CD8-positive, alpha-beta memory T cell (primary cell): ENCODE data around the gene MRGPRF. TPM values are rescaled to one million over a fixed set of nuclear protein-coding genes. Genes with fewer than 3 reads are reported as not detected.
A peak's percentile ranks its signal among the peaks of the same experiment; 100 is the strongest.

Experiments used
- CTCF ChIA-PET: fragments of 350-600 bp; sonication (Branson Sonifier 250); formaldehyde crosslinking; loops from one replicate; lab custom pipeline; 2021; ENCODE audit warnings: antibody characterized with exemption; lab: Charles Lee
- POLR2A ChIA-PET: fragments of 350-600 bp; sonication (Branson Sonifier 250); formaldehyde crosslinking; loops from one replicate; lab custom pipeline; 2021; ENCODE audit warnings: antibody characterized with exemption; lab: Charles Lee
- DNase-seq, 5 donors: peaks; one replicate each; pipeline versions ENCODE4 v3.0.0 to v3.0.0-alpha.2; 2020 to 2022; ENCODE audit warnings: mixed read lengths in 1 of 5
- H3K27ac ChIP-seq: one replicate; pipeline ENCODE4 v1.7.0; 2013; ENCODE audit warnings: low read depth, mild to moderate bottlenecking, low read length, moderate library complexity
- H3K27me3 ChIP-seq: 2 replicates; pipeline ENCODE4 v1.7.0; 2013; ENCODE audit warnings: low read length, mild to moderate bottlenecking; ENCODE audit not compliant: insufficient read depth, poor library complexity, severe bottlenecking
- H3K36me3 ChIP-seq: 2 replicates; pipeline ENCODE4 v1.7.0; 2013; ENCODE audit warnings: mild to moderate bottlenecking, low read length, moderate library complexity; ENCODE audit not compliant: insufficient read depth
- H3K4me1 ChIP-seq: 2 replicates; pipeline ENCODE4 v1.7.0; 2013; ENCODE audit warnings: mild to moderate bottlenecking, low read length, moderate library complexity; ENCODE audit not compliant: insufficient read depth
- H3K4me3 ChIP-seq: 2 replicates; pipeline ENCODE4 v1.7.0; 2013; ENCODE audit warnings: mild to moderate bottlenecking, low read length
- H3K9me3 ChIP-seq: 2 replicates; pipeline ENCODE4 v1.7.0; 2013; ENCODE audit warnings: mild to moderate bottlenecking, low read length
- H3K27ac Mint-ChIP-seq, 8 donors: one replicate each; pipeline ENCODE4 v1.8.0; 2020 to 2021; ENCODE audit warnings: mixed read lengths in 8 of 8, mild to moderate bottlenecking in 6 of 8, inconsistent platforms in 3 of 8, moderate library complexity in 3 of 8
- H3K27me3 Mint-ChIP-seq, 2 donors: one replicate each; pipeline ENCODE4 v1.8.0; 2020 to 2021; ENCODE audit warnings: mixed read lengths in 2 of 2, mild to moderate bottlenecking in 1 of 2, moderate library complexity in 1 of 2
- H3K36me3 Mint-ChIP-seq, 3 donors: one replicate each; pipeline ENCODE4 v1.8.0; 2020 to 2021; ENCODE audit warnings: mixed read lengths in 3 of 3, inconsistent platforms in 1 of 3, mild to moderate bottlenecking in 1 of 3
- H3K4me1 Mint-ChIP-seq, 3 donors: one replicate each; pipeline ENCODE4 v1.8.0; 2020 to 2021; ENCODE audit warnings: mixed read lengths in 3 of 3, inconsistent platforms in 1 of 3, mild to moderate bottlenecking in 1 of 3
- H3K4me3 Mint-ChIP-seq, 7 donors: one replicate each; pipeline ENCODE4 v1.8.0; 2020 to 2021; ENCODE audit warnings: mixed read lengths in 7 of 7, mild to moderate bottlenecking in 6 of 7, moderate library complexity in 4 of 7, inconsistent platforms in 2 of 7
- H3K9me3 Mint-ChIP-seq, 5 donors: one replicate each; pipeline ENCODE4 v1.8.0; 2020 to 2022; ENCODE audit warnings: mixed read lengths in 5 of 5, mild to moderate bottlenecking in 3 of 5, moderate library complexity in 2 of 5, inconsistent platforms in 1 of 5
- polyA plus RNA-seq: library from polyadenylated mRNA; unstranded; fragments of 300-500 nt; fragmentation: Illumina TruSeq; gene quantifications from one replicate; pipeline ENCODE4 v1.2.3, GENCODE V29; 2021
- total RNA-seq, 2 experiments: library from RNA; stranded (reverse); gene quantifications; one replicate each; pipeline ENCODE4 v1.2.3, GENCODE V29; 2021

Gene MRGPRF
- total and polyA plus RNA-seq, 3 experiments from 2014 or later = not detected

- CTCF ChIA-PET = no interaction called here
- no peaks in the 10 kb centered on the region for H3K4me1 ChIP-seq
- H3K9me3 ChIP-seq = no peaks in the 10 kb centered on the region
- no peak overlapping the region for H3K4me3 ChIP-seq
- H3K4me1 Mint-ChIP-seq = no peaks in the 10 kb centered on the region
- peak overlapping the region in 1 of 8 donors; percentile 7 for H3K27ac Mint-ChIP-seq
- H3K27ac ChIP-seq = no peak overlapping the region
- no peak for DNase-seq
- no peaks in the 10 kb centered on the region for H3K36me3 Mint-ChIP-seq
- POLR2A ChIA-PET = no interaction called here
- H3K4me3 Mint-ChIP-seq = no peak overlapping the region
- no peaks in the 10 kb centered on the region for H3K27me3 ChIP-seq
- peaks cover 4 to 6% of the 10 kb centered on the region in 2 donors for H3K27me3 Mint-ChIP-seq
- no peaks in the 10 kb centered on the region for H3K36me3 ChIP-seq
- no peaks in the 10 kb centered on the region for H3K9me3 Mint-ChIP-seq
Measured at GRCh38 chr11:69018924-69019323, 5.9 kb upstream of the MRGPRF start.

GRCh38 chr11:69017951-69018350 lies 4.9 kb upstream of the MRGPRF start:
- no peak for DNase-seq
- H3K9me3 Mint-ChIP-seq = no peaks in the 10 kb centered on the region
- H3K4me1 Mint-ChIP-seq = no peaks in the 10 kb centered on the region
- Histone ChIP-seq H3K4me1 (peaks cover 5% of the 10 kb centered on the region), H3K36me3 (no peaks in the 10 kb centered on the region), H3K27me3 (peaks cover 6% of the 10 kb centered on the region), H3K9me3 (no peaks in the 10 kb centered on the region), H3K4me3 (no peak overlapping the region), H3K27ac (no peak overlapping the region)
- H3K36me3 Mint-ChIP-seq = no peaks in the 10 kb centered on the region
- peaks cover 4 to 6% of the 10 kb centered on the region in 2 donors for H3K27me3 Mint-ChIP-seq
- no peak overlapping the region for H3K4me3 Mint-ChIP-seq
- ChIA-PET CTCF (interaction anchor here (0.6 kb wide), 1 partner anchor 64 kb away, joined by 3 read pairs; no protein-coding TSS in a partner anchor), POLR2A (no interaction called here)
- peak overlapping the region in 1 of 8 donors; percentile 70 for H3K27ac Mint-ChIP-seq

GRCh38 chr11:69014898-69015549 lies 2.0 kb upstream of the MRGPRF start:
- Histone ChIP-seq H3K27me3 (peaks cover 15% of the 10 kb centered on the region), H3K4me1 (peaks cover 5% of the 10 kb centered on the region), H3K36me3 (no peaks in the 10 kb centered on the region), H3K9me3 (no peaks in the 10 kb centered on the region), H3K4me3 (no peak overlapping the region), H3K27ac (no peak overlapping the region)
- Mint-ChIP-seq H3K4me1 (peaks cover 0 to 3% (median 0%) of the 10 kb centered on the region in 3 donors), H3K36me3 (no peaks in the 10 kb centered on the region), H3K9me3 (no peaks in the 10 kb centered on the region), H3K27me3 (peaks cover 8 to 22% of the 10 kb centered on the region in 2 donors), H3K4me3 (no peak overlapping the region), H3K27ac (no peak overlapping the region)
- ChIA-PET POLR2A (no interaction called here), CTCF (no interaction called here)
- no peak for DNase-seq

GRCh38 chr11:69014084-69014851 lies 1.2 kb upstream of the MRGPRF start:
- Mint-ChIP-seq H3K27ac (no peak overlapping the region), H3K9me3 (no peaks in the 10 kb centered on the region), H3K4me1 (peaks cover 0 to 3% (median 0%) of the 10 kb centered on the region in 3 donors), H3K27me3 (peaks cover 8 to 27% of the 10 kb centered on the region in 2 donors), H3K36me3 (no peaks in the 10 kb centered on the region), H3K4me3 (no peak overlapping the region)
- Histone ChIP-seq H3K36me3 (no peaks in the 10 kb centered on the region), H3K4me1 (peaks cover 5% of the 10 kb centered on the region), H3K27me3 (peaks cover 15% of the 10 kb centered on the region), H3K27ac (no peak overlapping the region), H3K4me3 (no peak overlapping the region), H3K9me3 (no peaks in the 10 kb centered on the region)
- CTCF ChIA-PET = no interaction called here
- no peak for DNase-seq
- POLR2A ChIA-PET = no interaction called here

GRCh38 chr11:69012092-69013008 lies 696 bp downstream of the MRGPRF start:
- CTCF ChIA-PET = no interaction called here
- Mint-ChIP-seq H3K36me3 (no peaks in the 10 kb centered on the region), H3K27ac (no peak overlapping the region), H3K27me3 (peaks cover 12 to 31% of the 10 kb centered on the region in 2 donors), H3K4me1 (peaks cover 0 to 3% (median 0%) of the 10 kb centered on the region in 3 donors), H3K4me3 (no peak overlapping the region), H3K9me3 (no peaks in the 10 kb centered on the region)
- H3K36me3 ChIP-seq = no peaks in the 10 kb centered on the region
- no peak for DNase-seq
- POLR2A ChIA-PET = no interaction called here
- peaks cover 5% of the 10 kb centered on the region for H3K4me1 ChIP-seq
- no peaks in the 10 kb centered on the region for H3K9me3 ChIP-seq
- H3K27ac ChIP-seq = no peak overlapping the region
- no peak overlapping the region for H3K4me3 ChIP-seq
- H3K27me3 ChIP-seq = peaks cover 15% of the 10 kb centered on the region

- CTCF ChIA-PET = no interaction called here
- Histone ChIP-seq H3K9me3 (no peaks in the 10 kb centered on the region), H3K36me3 (no peaks in the 10 kb centered on the region), H3K27ac (no peak overlapping the region), H3K27me3 (peaks cover 15% of the 10 kb centered on the region), H3K4me1 (peaks cover 5% of the 10 kb centered on the region), H3K4me3 (no peak overlapping the region)
- peaks cover 0 to 3% (median 0%) of the 10 kb centered on the region in 3 donors for H3K4me1 Mint-ChIP-seq
- H3K4me3 Mint-ChIP-seq = no peak overlapping the region
- POLR2A ChIA-PET = no interaction called here
- no peak for DNase-seq
- H3K9me3 Mint-ChIP-seq = no peaks in the 10 kb centered on the region
- H3K36me3 Mint-ChIP-seq = no peaks in the 10 kb centered on the region
- peaks cover 13 to 28% of the 10 kb centered on the region in 2 donors for H3K27me3 Mint-ChIP-seq
- no peak overlapping the region for H3K27ac Mint-ChIP-seq
Measured at GRCh38 chr11:69011624-69012091, 1.4 kb downstream of the MRGPRF start.

GRCh38 chr11:69010964-69011623 lies 2.0 kb downstream of the MRGPRF start:
- peaks cover 15% of the 10 kb centered on the region for H3K27me3 ChIP-seq

More at GRCh38 chr11:69010964-69011623, 2.0 kb downstream of the MRGPRF start:
- Mint-ChIP-seq H3K9me3 (no peaks in the 10 kb centered on the region), H3K27ac (no peak overlapping the region), H3K4me3 (no peak overlapping the region), H3K4me1 (peaks cover 0 to 3% (median 0%) of the 10 kb centered on the region in 3 donors), H3K36me3 (no peaks in the 10 kb centered on the region), H3K27me3 (peaks cover 13 to 28% of the 10 kb centered on the region in 2 donors)
- H3K27ac ChIP-seq = no peak overlapping the region
- no peaks in the 10 kb centered on the region for H3K9me3 ChIP-seq
- CTCF ChIA-PET = interaction anchor here (0.7 kb wide), 1 partner anchor 37 kb away, joined by 3 read pairs; no protein-coding TSS in a partner anchor
- POLR2A ChIA-PET = no interaction called here
- H3K36me3 ChIP-seq = no peaks in the 10 kb centered on the region
- peaks cover 5% of the 10 kb centered on the region for H3K4me1 ChIP-seq
- DNase-seq = peak in 1 of 5 donors; percentile 8
- no peak overlapping the region for H3K4me3 ChIP-seq
